Mucosa of stomach (tissue), 1 donor: ENCODE results near the gene OR51D1.

Source experiments
- H3K27me3 ChIP-seq: one replicate; pipeline ENCODE4 v1.7.0; 2013; ENCODE audit warnings: mild to moderate bottlenecking, low read length; ENCODE audit not compliant: control insufficient read depth, insufficient read depth
- H3K36me3 ChIP-seq: one replicate; pipeline ENCODE4 v1.7.0; 2013; ENCODE audit warnings: low read length; ENCODE audit not compliant: control insufficient read depth, insufficient read depth
- H3K4me1 ChIP-seq: one replicate; pipeline ENCODE4 v1.7.0; 2013; ENCODE audit warnings: mild to moderate bottlenecking, low read length; ENCODE audit not compliant: control insufficient read depth, insufficient read depth
- H3K4me3 ChIP-seq: one replicate; pipeline ENCODE4 v1.7.0; 2013; ENCODE audit warnings: low read length
- H3K9ac ChIP-seq: one replicate; pipeline ENCODE4 v1.7.0; 2013; ENCODE audit warnings: mild to moderate bottlenecking, low read length, moderate library complexity
- H3K9me3 ChIP-seq: one replicate; pipeline ENCODE4 v1.7.0; 2013; ENCODE audit warnings: mild to moderate bottlenecking, low read length, moderate library complexity; ENCODE audit not compliant: control insufficient read depth
- donor health status: Pancreatic carcinoma.

OR51D1 gene

GRCh38 chr11:4684631-4685285 lies 47.5 kb downstream of the OR51D1 start:
- no peaks in the 10 kb centered on the region for H3K9me3 ChIP-seq
- no peak overlapping the region for H3K9ac ChIP-seq
- H3K27me3 ChIP-seq: no peaks in the 10 kb centered on the region
- no peak overlapping the region for H3K4me3 ChIP-seq
- H3K36me3 ChIP-seq: no peaks in the 10 kb centered on the region
- H3K4me1 ChIP-seq: no peaks in the 10 kb centered on the region
